H9 (cell line): ENCODE results near the gene JAG2. TPM values are rescaled to one million over a fixed set of nuclear protein-coding genes. Genes with fewer than 3 reads are reported as not detected.

Experiments
- DNase-seq: peaks from one replicate; pipeline ENCODE4 v3.0.0-alpha.2; 2017
- H2AFZ ChIP-seq: one replicate; pipeline ENCODE4 v1.6.1; 2013; ENCODE audit warnings: mild to moderate bottlenecking, low read length, control low read depth, moderate library complexity
- H2AK5ac ChIP-seq: 2 replicates; pipeline ENCODE4 v1.6.1; 2013; ENCODE audit warnings: low read length, control low read depth, mixed read lengths; ENCODE audit not compliant: insufficient read length
- H2BK120ac ChIP-seq: one replicate; pipeline ENCODE4 v1.6.1; 2013; ENCODE audit warnings: low read depth, mild to moderate bottlenecking, low read length, control low read depth, inconsistent platforms; ENCODE audit not compliant: poor library complexity, severe bottlenecking
- H2BK12ac ChIP-seq: 2 replicates; pipeline ENCODE4 v1.6.1; 2013; ENCODE audit warnings: low read length, control low read depth, mixed read lengths, low read depth; ENCODE audit not compliant: insufficient read length
- H2BK15ac ChIP-seq: 2 replicates; pipeline ENCODE4 v1.6.1; 2013; ENCODE audit warnings: low read depth, low read length, control low read depth
- H2BK20ac ChIP-seq: one replicate; pipeline ENCODE4 v1.6.1; 2013; ENCODE audit warnings: low read depth, mild to moderate bottlenecking, low read length, control low read depth, inconsistent platforms; ENCODE audit not compliant: poor library complexity, severe bottlenecking
- H2BK5ac ChIP-seq: 2 replicates; pipeline ENCODE4 v1.6.1; 2013; ENCODE audit warnings: low read length, control low read depth, mixed read lengths; ENCODE audit not compliant: insufficient read length
- H3K14ac ChIP-seq: 2 replicates; pipeline ENCODE4 v1.6.1; 2013; ENCODE audit warnings: low read length, control low read depth; ENCODE audit not compliant: insufficient read depth
- H3K18ac ChIP-seq: 2 replicates; pipeline ENCODE4 v1.6.1; 2013; ENCODE audit warnings: low read depth, mild to moderate bottlenecking, mixed read lengths, low read length, control low read depth; ENCODE audit not compliant: insufficient read length
- H3K23ac ChIP-seq: 2 replicates; pipeline ENCODE4 v1.6.1; 2013; ENCODE audit warnings: low read length, control low read depth, mixed read lengths, low read depth; ENCODE audit not compliant: insufficient read length
- H3K23me2 ChIP-seq: 2 replicates; pipeline ENCODE4 v1.6.1; 2013; ENCODE audit warnings: low read depth, mild to moderate bottlenecking, mixed read lengths, low read length, control low read depth; ENCODE audit not compliant: insufficient read length, poor library complexity, severe bottlenecking
- H3K27ac ChIP-seq: 2 replicates; pipeline ENCODE4 v1.5.1; 2013; ENCODE audit warnings: low read length, control low read depth, mixed read lengths, low read depth; ENCODE audit not compliant: insufficient read length
- H3K27me3 ChIP-seq: 2 replicates; pipeline ENCODE4 v1.6.1; 2013; ENCODE audit warnings: low read length, control low read depth, inconsistent platforms; ENCODE audit not compliant: insufficient read depth
- H3K4ac ChIP-seq: 2 replicates; pipeline ENCODE4 v1.6.1; 2013; ENCODE audit warnings: low read depth, mild to moderate bottlenecking, control low read depth, inconsistent platforms, low read length, moderate library complexity
- H3K4me1 ChIP-seq: 2 replicates; pipeline ENCODE4 v1.6.1; 2013; ENCODE audit warnings: low read length, control low read depth, inconsistent platforms; ENCODE audit not compliant: insufficient read depth
- H3K4me2 ChIP-seq: 2 replicates; pipeline ENCODE4 v1.6.1; 2013; ENCODE audit warnings: low read length, control low read depth, mixed read lengths; ENCODE audit not compliant: insufficient read length, insufficient read depth
- H3K56ac ChIP-seq: 2 replicates; pipeline ENCODE4 v1.6.1; 2013; ENCODE audit warnings: low read depth, mild to moderate bottlenecking, mixed read lengths, low read length, control low read depth; ENCODE audit not compliant: insufficient read length
- H3K79me1 ChIP-seq: 2 replicates; pipeline ENCODE4 v1.6.1; 2013; ENCODE audit warnings: low read depth, mild to moderate bottlenecking, moderate library complexity, low read length, control low read depth, inconsistent platforms; ENCODE audit not compliant: insufficient read depth, poor library complexity, severe bottlenecking
- H3K79me2 ChIP-seq: 2 replicates; pipeline ENCODE4 v1.6.1; 2013; ENCODE audit warnings: low read length, control low read depth, inconsistent platforms; ENCODE audit not compliant: insufficient read depth
- H3K9ac ChIP-seq: 2 replicates; pipeline ENCODE4 v1.6.1; 2013; ENCODE audit warnings: low read length, control low read depth, mixed read lengths; ENCODE audit not compliant: insufficient read length; ENCODE audit errors: extremely low read depth
- H3K9me3 ChIP-seq: one replicate; pipeline ENCODE4 v1.6.1; 2013; ENCODE audit warnings: low read depth, low read length, inconsistent platforms; ENCODE audit not compliant: control insufficient read depth
- H3T11ph ChIP-seq: one replicate; pipeline ENCODE4 v1.6.1; 2013; ENCODE audit warnings: mild to moderate bottlenecking, low read length, control low read depth, inconsistent platforms
- H4K20me1 ChIP-seq: one replicate; pipeline ENCODE4 v1.6.1; 2013; ENCODE audit not compliant: control insufficient read depth, insufficient read length, insufficient read depth
- H4K5ac ChIP-seq: 2 replicates; pipeline ENCODE4 v1.6.1; 2013; ENCODE audit warnings: low read depth, mild to moderate bottlenecking, mixed read lengths, low read length, control low read depth; ENCODE audit not compliant: insufficient read length
- H4K8ac ChIP-seq: replicated peaks from 2 replicates; pipeline ENCODE4 v1.6.1; 2013; ENCODE audit warnings: low read length, control low read depth, mixed read lengths, low read depth; ENCODE audit not compliant: insufficient read length
- H4K91ac ChIP-seq: 2 replicates; pipeline ENCODE4 v1.6.1; 2013; ENCODE audit warnings: low read depth, mild to moderate bottlenecking, moderate library complexity, mixed read lengths, low read length, control low read depth; ENCODE audit not compliant: insufficient read length
- H3K27ac Mint-ChIP-seq, 3 experiments: 2 replicates in 2 of 3; 3 replicates in 1 of 3; pipeline ENCODE4 v1.8.0; 2020 to 2021; ENCODE audit warnings: mixed read lengths in 3 of 3, mild to moderate bottlenecking in 1 of 3, moderate library complexity in 1 of 3
- H3K27me3 Mint-ChIP-seq: 2 replicates; pipeline ENCODE4 v1.8.0; 2021; ENCODE audit warnings: low read depth, mild to moderate bottlenecking, moderate library complexity, mixed read lengths
- H3K36me3 Mint-ChIP-seq, 3 experiments: 2 replicates in 2 of 3; 3 replicates in 1 of 3; pipeline ENCODE4 v1.8.0; 2020 to 2021; ENCODE audit warnings: low read depth in 3 of 3, mixed read lengths in 3 of 3; ENCODE audit not compliant: insufficient read depth in 1 of 3
- H3K4me1 Mint-ChIP-seq, 2 experiments: 2 replicates each; pipeline ENCODE4 v1.8.0; 2020; ENCODE audit warnings: mixed read lengths in 2 of 2
- H3K4me3 Mint-ChIP-seq, 2 experiments: 2 replicates in 1 of 2; 3 replicates in 1 of 2; pipeline ENCODE4 v1.8.0; 2020 to 2021; ENCODE audit warnings: mild to moderate bottlenecking in 2 of 2, mixed read lengths in 2 of 2, moderate library complexity in 1 of 2
- H3K9me3 Mint-ChIP-seq, 2 experiments: 2 replicates in 1 of 2; 3 replicates in 1 of 2; pipeline ENCODE4 v1.8.0; 2020; ENCODE audit warnings: mild to moderate bottlenecking in 2 of 2, mixed read lengths in 2 of 2, moderate library complexity in 1 of 2
- CTCF ChIP-seq: fragments of 200-600 bp; sonication (generic); conservative IDR thresholded peaks from 3 replicates; pipeline ENCODE4 v1.8.0; 2021; ENCODE audit warnings: antibody characterized with exemption, mild to moderate bottlenecking
- WGBS: extraction: QIAGEN DNeasy Blood & Tissue Kit; methylation state at CpG from one replicate; pipeline ENCODE4 v1.1.7; 2013; ENCODE audit warnings: missing lambda C conversion rate, low lambda C conversion rate, mixed read lengths; ENCODE audit not compliant: insufficient read length; ENCODE audit errors: extremely low coverage; 5-methylcytosine and 5-hydroxymethylcytosine counted together
- total RNA-seq: library from RNA; stranded (reverse); gene quantifications from 2 replicates; pipeline ENCODE4 v1.2.1, GENCODE V29; 2021

The JAG2 gene
- total RNA-seq, 1 experiment from 2014 or later: 11.4 TPM

- Mint-ChIP-seq H3K27ac (no peak overlapping the region), H3K9me3 (peaks cover 12 to 26% of the 10 kb centered on the region in 2 experiments), H3K27me3 (peaks cover 60% of the 10 kb centered on the region), H3K4me3 (no peak overlapping the region), H3K4me1 (peaks cover 0 to 10% of the 10 kb centered on the region in 2 experiments; a peak in 2 of 4 replicates), H3K36me3 (peaks cover 0 to 2% (median 0%) of the 10 kb centered on the region in 3 experiments; a peak in 3 of 7 replicates)
- no peaks in the 10 kb centered on the region for H3K79me1 ChIP-seq
- no peak overlapping the region for H4K5ac ChIP-seq
- no peak overlapping the region for H3K4ac ChIP-seq
- H3K9me3 ChIP-seq: peaks cover 10% of the 10 kb centered on the region
- H3K23me2 ChIP-seq: no peaks in the 10 kb centered on the region
- no peak overlapping the region for H4K91ac ChIP-seq
- H2BK12ac ChIP-seq: no peak overlapping the region
- H2BK20ac ChIP-seq: no peak overlapping the region
- no peak overlapping the region for H3T11ph ChIP-seq
- H4K20me1 ChIP-seq: no peaks in the 10 kb centered on the region
- no peak overlapping the region for H3K9ac ChIP-seq
- no peaks in the 10 kb centered on the region for H3K79me2 ChIP-seq
- no peak overlapping the region for H3K23ac ChIP-seq
- no peak overlapping the region; the same call in 1 of the 2 replicates for H3K14ac ChIP-seq
- TF ChIP-seq CTCF: no peak
- H3K27me3 ChIP-seq: no peaks in the 10 kb centered on the region
- DNase-seq: no peak
- H3K4me1 ChIP-seq: no peaks in the 10 kb centered on the region
- no peak overlapping the region for H2BK5ac ChIP-seq
- H3K56ac ChIP-seq: no peak overlapping the region
- no peak overlapping the region for H3K27ac ChIP-seq
- no peak overlapping the region for H2AFZ ChIP-seq
- H2BK15ac ChIP-seq: no peak overlapping the region
- no peak overlapping the region for H4K8ac ChIP-seq
- no peak overlapping the region for H3K18ac ChIP-seq
- no CpG with 5 or more reads among the region's 22 CpGs for WGBS
- no peak overlapping the region for H2BK120ac ChIP-seq
- no peak overlapping the region for H2AK5ac ChIP-seq
- H3K4me2 ChIP-seq: no peak overlapping the region
Observed at GRCh38 chr14:105126126-105126980, 42.2 kb downstream of the JAG2 start.
